Eye (tissue), 1 donor: ENCODE results near the gene RAPGEFL1.
"Not testable (repeated sequence)": the region's sequence is repeated elsewhere in the genome, so short reads cannot be mapped to it uniquely, and the experiment has no call there.

Experiments used
- DNase-seq: peaks from one replicate; pipeline ENCODE4 v3.0.0-alpha.2; 2015

RAPGEFL1 gene

DNA sequence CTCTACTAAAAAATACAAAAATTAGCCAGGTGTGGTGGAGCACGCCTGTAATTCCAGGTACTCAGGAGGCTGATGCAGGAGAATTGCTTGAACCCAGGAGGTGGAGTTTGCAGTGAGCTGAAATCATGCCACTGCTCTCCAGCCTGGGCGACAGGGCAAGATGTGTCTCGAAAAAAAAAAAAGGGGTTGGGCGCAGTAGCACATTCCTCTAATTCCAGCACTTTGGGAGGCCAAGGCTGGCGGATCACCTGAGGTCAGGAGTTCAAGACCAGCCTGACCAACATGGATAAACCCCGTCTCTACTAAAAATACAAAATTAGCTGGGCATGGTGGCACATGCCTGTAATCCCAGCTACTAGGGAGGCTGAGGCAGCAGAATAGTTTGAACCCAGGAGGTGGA lies 36.6 kb downstream of the RAPGEFL1 start:
- DNase-seq, result not testable (repeated sequence)

DNA sequence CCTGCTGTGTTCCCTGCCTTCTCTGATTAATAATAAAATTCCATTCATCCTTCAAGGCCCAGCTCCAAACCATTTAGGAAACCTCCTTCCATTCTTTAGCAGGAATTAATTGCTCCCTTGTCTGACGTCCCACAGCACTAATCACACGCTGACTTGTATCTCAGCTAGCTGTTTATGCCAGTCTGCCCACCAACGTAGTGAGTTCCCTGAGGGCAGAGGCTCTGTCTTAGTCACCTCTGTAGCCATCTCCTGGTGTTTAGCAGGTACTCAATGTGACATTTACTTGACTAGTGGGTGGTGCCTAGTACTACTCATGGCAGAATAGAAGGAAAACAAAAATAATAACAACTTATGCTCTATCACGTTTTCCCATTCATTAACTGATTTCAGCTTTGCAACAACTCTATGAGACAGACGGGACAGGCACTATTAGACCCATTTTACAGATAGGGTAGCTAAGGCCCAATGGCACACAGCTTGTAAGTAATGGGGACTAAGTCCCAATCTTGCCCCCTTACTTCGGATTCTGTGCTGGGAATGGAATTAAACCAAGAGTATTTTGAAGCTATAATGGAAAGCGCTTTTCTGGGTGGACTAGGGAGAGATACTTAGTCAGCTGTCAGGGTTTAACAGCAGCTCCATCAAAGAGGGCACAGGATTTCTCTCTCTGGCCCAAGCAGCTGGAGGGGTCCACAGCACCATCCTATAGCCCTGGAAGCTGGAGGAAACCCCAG lies 40.9 kb downstream of the RAPGEFL1 start:
- DNase-seq, result no peak

DNA sequence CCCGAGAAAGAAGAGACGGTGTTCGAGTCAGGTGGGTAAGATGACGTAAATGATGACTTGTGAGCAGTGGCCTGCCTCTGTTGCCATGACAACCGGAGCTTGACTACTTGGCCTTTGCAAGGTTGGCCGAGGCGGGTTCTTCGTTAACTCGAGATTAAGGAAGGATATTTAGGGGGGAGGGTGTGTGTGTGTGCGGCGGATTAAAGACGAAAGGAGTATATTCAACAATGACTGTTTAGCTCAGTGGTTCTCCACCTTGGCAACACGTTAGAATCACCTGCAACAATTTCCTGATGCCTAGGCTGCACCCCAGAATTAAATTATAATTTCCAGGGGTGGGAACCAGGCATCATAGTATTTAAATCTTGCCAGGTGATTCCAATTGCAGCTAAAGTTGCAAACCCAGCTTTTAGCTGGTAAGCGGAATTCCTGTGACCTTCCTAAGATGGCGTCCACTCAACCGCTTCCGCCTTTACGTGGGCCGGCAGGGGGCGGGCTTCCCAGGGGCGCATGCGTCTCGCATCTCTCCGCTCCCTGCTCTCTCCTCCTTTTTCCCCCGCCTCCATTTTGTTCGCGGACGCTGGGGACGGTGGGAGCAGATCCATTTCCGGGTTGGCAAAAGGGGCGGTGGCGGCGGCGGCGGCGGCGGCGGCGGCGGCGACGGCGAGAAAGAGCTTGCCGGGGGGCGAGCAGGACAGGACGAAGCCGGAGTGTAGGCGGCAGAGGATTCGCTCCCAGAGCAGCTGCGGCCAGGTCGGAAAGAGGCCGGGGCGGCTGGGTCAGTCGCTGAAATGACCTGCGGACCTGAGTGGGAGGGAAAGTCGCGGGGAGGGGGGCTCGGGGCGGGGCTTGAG lies 41.7 kb downstream of the RAPGEFL1 start, which contains the start of gene WIPF2:
TSS of gene WIPF2 (plus strand) at position 565 of the 854 bp plus-strand sequence. CDS start 37,156 bp downstream, outside the sequence.
- DNase-seq, result peak; percentile 99

DNA sequence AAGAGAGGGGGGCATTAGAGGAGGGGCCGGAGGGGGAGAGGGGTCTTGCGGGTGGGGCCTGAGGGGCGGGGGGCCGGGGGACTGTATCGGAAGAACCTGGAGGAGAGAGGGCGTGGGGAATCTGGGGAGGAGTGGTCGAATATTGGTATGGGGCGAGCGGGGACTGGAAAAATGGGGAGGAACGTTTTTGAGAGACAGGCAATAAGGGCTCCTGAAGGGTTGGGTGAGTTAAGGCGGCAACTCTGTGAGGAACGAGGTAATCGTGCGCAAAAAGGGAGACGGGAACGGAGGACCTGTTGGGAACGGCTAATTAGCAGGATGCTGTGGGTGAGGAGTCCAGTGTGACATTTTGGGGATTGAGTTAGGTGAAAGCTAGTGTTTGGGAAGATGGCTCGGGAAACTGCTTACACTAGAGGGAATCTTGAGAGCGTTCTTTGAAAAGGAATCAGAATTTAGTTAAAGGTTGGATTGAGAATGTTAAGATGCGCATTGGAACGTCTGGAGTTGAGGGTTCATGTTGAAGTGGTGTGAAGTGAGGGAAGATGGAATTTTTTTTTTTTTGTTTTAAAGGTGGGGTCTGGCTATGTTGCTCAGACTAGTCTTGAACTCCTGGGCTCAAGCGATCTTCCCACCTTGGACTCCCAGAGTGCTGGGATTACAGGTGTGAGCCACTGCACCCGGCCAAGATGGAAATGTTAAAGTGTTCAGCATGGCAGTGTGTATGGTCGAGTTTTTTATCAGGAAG lies 42.5 kb downstream of the RAPGEFL1 start:
- DNase-seq, result no peak

DNA sequence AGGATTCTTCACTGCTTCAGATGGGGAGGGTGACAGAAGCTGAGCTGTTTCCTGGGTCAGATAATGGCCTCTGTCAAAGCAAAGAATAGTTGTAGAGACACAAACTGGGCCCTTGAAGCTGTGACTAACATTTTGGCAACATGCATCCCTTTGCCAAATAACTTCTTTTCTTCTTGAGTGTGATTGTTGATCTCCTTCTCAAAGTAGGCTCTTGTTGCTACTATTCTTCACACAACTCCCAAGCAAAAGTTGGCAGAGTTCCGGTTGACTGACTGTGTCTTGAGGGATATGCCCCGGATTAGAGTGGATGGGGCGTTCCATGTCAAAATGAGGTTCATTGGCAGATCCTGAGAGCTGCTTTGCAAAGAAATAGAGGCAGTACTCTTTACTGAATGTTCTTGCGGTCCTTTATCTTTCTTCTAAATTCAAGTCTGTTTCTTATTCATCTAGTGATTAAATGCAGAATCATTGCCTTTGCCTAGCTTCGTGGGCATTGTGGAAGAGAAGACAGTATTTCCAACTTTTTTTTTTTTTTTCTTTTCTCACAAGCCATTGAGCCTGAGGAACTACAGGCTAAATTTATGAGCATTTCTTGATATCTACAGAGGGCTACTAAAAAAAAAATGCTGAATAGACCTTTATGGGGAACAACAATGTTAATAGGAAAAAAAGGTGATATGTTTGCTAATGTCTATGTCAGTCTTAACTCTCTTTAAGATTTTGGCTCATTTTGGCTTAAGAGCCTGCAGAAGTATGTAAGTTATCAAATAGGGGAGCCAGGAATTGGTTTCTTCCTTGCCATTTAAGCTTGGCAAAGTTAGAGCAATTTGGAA lies 47.7 kb downstream of the RAPGEFL1 start:
- peak; percentile 51 for DNase-seq

DNA sequence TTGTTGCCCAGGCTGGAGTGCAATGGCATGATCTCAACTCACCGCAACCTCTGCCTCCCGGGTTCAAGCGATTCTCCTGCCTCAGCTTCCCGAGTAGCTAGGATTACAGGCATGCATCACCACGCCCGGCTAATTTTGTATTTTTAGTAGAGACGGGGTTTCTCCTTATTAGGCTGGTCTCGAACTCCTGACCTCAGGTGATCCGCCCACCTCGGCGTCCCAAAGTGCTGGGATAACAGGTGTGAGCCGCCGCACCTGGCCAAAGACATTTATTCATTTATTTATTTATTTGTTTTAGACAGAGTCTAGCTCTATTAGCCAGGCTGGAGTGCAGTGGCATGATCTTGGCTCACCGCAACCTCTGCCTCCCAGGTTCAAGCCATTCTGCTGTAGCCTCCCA lies 51.9 kb downstream of the RAPGEFL1 start:
- DNase-seq, result not testable (repeated sequence)

DNA sequence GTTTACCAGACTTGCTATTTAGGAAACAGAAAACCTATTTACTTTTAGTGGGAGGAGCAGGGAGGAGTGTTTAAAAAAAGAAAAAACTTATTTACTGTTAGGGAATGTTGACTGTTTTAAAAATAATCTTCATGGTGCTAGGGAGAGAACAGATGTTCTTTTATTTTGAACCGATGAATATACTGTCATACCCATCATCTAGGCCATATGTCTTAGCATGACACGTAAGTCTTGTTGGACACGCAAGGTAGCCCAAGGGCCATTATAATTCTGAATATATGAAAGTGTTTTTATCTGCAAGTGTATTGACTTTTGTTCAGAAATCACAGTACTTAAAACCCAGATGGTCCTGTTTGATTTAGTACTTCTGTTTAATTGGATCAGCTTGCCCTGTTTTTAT lies 53.4 kb downstream of the RAPGEFL1 start:
- no peak for DNase-seq

DNA sequence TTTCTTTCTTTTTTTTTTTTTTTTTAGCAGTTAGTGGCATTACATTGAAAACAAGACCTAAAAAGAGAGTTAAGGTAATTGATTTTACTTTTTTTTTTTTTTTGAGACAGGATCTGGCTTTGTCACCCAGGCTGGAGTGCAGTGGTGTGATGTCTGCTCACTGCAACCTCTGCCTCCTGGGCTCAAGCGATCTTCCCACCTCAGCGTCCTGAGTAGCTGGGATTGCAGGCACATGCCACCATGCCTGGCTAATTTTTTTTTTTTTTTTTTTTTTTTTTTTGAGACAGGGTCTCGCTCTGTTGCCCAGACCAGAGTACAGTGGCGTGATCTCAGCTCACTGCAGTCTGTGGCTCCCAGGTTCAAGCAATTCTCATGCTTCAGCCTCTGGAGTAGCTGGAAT lies 54.7 kb downstream of the RAPGEFL1 start:
- not testable (repeated sequence) for DNase-seq

DNA sequence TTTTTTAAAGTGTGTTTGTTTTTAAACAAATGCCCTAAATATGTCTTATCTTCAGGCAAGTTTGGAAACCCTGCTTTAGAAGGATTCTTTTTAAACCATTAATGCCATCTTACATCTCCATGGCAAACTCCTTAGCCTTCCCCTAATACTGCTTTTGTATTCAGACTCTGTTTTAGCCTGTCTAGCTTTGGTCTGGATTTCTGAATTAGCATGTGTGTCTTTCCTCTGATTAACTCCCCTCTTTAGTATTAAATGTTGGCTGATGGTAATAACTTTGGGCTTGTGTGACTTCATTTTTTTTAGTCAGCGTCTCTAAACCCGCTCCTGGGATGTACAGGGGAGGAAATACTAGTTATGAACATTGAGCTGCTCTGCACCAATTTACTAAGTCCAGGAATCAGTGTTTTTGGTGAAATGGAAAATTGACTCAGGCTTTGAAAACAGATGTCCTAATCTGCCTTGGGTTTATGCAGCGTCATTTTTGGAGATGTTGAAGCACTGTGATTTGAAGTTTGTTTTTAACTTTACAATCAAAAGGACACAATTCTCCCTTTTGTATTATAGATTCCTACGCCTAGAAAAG lies 64.1 kb downstream of the RAPGEFL1 start:
- no peak for DNase-seq

DNA sequence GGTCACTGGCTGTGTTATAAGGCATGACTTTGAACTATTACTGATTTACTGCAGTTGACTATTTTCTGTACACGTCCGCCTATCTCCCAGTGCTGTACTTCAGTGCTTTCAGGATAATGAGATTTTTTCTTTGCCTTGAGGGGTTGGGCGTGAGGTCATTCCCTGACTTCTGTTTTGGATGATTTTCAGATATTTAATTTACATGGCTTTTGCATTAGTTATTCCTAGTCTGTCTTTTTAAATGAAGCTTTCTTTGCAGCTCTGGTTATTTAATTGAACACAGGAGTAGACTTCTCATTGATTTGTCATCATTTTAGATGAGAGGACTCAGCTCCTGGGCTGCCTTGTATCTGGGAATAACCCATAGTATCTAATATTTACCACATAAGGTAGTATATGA lies 65.5 kb downstream of the RAPGEFL1 start:
- DNase-seq, result no peak

DNA sequence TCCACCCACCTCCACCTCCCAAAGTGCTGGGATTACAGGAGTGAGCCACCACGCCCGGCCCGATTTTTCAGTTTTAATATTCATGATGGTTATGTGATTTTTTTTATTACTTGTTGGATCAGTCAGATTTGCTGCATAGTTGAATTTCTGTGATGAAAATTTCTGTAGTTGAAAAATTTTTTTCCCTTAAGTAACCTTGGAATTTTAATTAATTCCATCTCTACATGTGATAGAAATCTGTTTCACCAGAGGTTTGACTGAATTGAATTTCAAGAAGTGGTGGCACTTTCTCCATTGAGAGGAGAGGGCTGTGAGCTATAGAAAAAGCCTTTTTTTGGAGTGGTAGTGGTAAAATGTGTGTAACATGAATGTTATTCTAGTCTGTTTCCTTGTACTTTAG lies 66.5 kb downstream of the RAPGEFL1 start:
- DNase-seq, result no peak

DNA sequence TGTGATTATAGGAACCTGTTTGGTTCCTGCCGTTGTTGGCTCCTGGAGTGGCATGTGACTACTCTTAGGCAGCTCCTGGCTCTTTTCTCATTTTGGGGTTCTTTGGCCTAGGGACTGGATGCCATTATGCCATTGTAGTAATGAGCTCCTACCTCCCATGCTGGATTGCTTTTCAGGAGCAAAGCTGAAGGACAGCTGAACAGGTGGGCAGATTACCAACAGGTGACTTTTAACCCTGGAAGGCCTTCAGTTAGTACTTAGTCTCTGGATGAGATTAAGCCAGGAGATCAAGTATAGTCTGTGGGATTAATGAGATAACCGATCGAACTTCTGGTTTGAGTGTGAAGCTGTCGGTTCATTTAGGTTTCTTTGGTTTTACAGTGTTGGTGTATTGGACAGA lies 67.0 kb downstream of the RAPGEFL1 start:
- DNase-seq, result no peak
